ENCODE measurements around the gene FRMPD2.
"Not testable (repeated sequence)": the region's sequence is repeated elsewhere in the genome, so short reads cannot be mapped to it uniquely, and the experiment has no call there.

FRMPD2 gene

DNA sequence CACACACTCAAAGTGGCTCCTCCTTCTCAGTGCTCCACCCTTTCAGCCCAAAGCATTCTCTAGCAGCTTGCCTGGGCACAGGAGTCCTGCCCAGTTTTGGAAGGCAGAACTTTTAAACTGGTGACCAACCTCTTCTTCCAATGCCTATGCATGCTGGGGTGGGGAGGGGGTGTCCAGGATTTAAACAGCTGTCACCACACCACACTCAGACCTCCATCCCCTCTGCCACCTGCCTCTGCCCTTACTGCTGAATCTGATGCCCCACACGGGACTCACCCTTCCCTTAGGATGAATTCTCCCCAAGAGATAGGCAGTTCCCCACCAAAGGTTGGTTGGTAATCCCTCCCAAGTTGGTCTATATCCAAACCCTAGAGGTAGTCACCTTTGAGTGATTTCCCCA, 50.2 kb downstream of the FRMPD2 start:
- H3K4me3 ChIP-seq (ENCODE audit: low read depth, low read length), result no peak overlapping the region
- no peaks in the 10 kb centered on the region for H3K36me3 ChIP-seq (ENCODE audit: control insufficient read depth, insufficient read depth, low read length)
- H3K4me1 ChIP-seq (ENCODE audit: control insufficient read depth, insufficient read depth, low read length), result no peaks in the 10 kb centered on the region
- H3K27me3 ChIP-seq (ENCODE audit: control insufficient read depth, insufficient read depth, low read length), result no peaks in the 10 kb centered on the region
- H3K9ac ChIP-seq (ENCODE audit: low read depth, low read length), result no peak overlapping the region
- no peaks in the 10 kb centered on the region for H3K9me3 ChIP-seq (ENCODE audit: control insufficient read depth, insufficient read depth, low read length)

DNA sequence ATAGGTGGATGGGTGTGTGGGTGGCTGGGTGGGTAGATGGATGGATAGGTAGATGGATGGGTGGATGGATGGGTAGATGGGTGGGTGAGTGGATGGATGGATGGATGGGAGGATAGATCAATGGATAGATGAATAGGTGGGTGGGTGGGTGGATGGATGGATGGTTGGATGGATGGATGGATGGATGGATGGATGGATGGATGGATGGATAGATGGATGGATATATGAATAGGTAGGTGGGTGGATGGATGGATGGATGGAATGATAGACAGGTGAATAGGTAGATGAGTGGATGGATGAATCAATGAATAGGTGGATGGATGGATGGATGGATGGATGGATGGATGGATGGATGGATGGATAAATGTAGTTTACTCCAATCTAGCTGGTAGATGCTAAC, 52.7 kb downstream of the FRMPD2 start:
- no peak overlapping the region for H3K4me3 ChIP-seq (ENCODE audit: low read depth, low read length)
- H3K36me3 ChIP-seq (ENCODE audit: control insufficient read depth, insufficient read depth, low read length), result no peaks in the 10 kb centered on the region
- no peaks in the 10 kb centered on the region for H3K27me3 ChIP-seq (ENCODE audit: control insufficient read depth, insufficient read depth, low read length)
- H3K4me1 ChIP-seq (ENCODE audit: control insufficient read depth, insufficient read depth, low read length), result no peaks in the 10 kb centered on the region
- H3K9ac ChIP-seq (ENCODE audit: low read depth, low read length), result no peak overlapping the region
- H3K9me3 ChIP-seq (ENCODE audit: control insufficient read depth, insufficient read depth, low read length), result no peaks in the 10 kb centered on the region

DNA sequence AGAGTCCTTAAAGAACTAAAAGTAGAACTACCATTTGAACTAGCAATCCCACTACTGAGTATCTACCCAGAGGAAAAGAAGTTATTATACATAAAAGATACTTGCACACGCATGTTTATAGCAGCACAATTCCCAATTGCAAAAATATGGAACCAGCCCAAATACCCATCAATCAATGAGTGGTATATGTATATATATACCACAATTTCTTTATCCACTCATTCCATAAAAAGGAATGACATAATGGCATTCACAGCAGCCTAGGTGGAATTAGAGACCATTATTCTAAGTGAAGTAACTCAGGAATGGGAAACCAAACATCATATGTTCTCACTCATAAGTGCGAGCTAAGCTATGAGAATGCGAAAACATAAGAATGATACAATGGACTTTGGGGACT, 53.5 kb downstream of the FRMPD2 start:
- H3K27me3 ChIP-seq (ENCODE audit: control insufficient read depth, insufficient read depth, low read length); H3K36me3 ChIP-seq (ENCODE audit: control insufficient read depth, insufficient read depth, low read length); H3K9ac ChIP-seq (ENCODE audit: low read depth, low read length); H3K9me3 ChIP-seq (ENCODE audit: control insufficient read depth, insufficient read depth, low read length); H3K4me3 ChIP-seq (ENCODE audit: low read depth, low read length); H3K4me1 ChIP-seq (ENCODE audit: control insufficient read depth, insufficient read depth, low read length): not testable (repeated sequence)

- Histone ChIP-seq H3K4me1 (ENCODE audit: control insufficient read depth, insufficient read depth, low read length) (no peaks in the 10 kb centered on the region), H3K9me3 (ENCODE audit: control insufficient read depth, insufficient read depth, low read length) (no peaks in the 10 kb centered on the region), H3K4me3 (ENCODE audit: low read depth, low read length) (no peak overlapping the region), H3K27me3 (ENCODE audit: control insufficient read depth, insufficient read depth, low read length) (no peaks in the 10 kb centered on the region), H3K36me3 (ENCODE audit: control insufficient read depth, insufficient read depth, low read length) (no peaks in the 10 kb centered on the region), H3K9ac (ENCODE audit: low read depth, low read length) (no peak overlapping the region)
Observed at GRCh38 chr10:48219194-48219593, 55.3 kb downstream of the FRMPD2 start.

DNA sequence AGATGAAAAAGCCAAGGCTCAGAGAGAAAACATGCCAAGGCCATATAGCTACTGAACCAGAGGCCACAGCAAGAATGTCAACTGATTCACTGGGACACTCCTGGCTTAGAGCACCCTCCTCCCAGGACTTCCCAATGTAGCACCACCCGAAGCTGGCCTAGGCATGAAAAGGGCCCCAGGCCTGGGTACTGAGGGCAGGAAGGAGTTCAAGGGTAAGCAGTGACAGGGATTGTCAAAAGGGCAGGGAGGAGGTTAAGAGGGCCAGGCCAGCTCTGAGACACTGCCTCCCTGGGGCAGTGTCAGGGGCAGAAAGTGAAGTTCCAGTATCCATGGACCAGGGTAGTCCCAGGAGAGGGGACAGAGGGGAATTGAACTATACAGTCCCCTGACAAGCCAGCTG, 57.8 kb downstream of the FRMPD2 start:
- Histone ChIP-seq H3K9ac (ENCODE audit: low read depth, low read length) (no peak overlapping the region), H3K9me3 (ENCODE audit: control insufficient read depth, insufficient read depth, low read length) (no peaks in the 10 kb centered on the region), H3K27me3 (ENCODE audit: control insufficient read depth, insufficient read depth, low read length) (no peaks in the 10 kb centered on the region), H3K4me1 (ENCODE audit: control insufficient read depth, insufficient read depth, low read length) (no peaks in the 10 kb centered on the region), H3K36me3 (ENCODE audit: control insufficient read depth, insufficient read depth, low read length) (no peaks in the 10 kb centered on the region), H3K4me3 (ENCODE audit: low read depth, low read length) (no peak overlapping the region)

DNA sequence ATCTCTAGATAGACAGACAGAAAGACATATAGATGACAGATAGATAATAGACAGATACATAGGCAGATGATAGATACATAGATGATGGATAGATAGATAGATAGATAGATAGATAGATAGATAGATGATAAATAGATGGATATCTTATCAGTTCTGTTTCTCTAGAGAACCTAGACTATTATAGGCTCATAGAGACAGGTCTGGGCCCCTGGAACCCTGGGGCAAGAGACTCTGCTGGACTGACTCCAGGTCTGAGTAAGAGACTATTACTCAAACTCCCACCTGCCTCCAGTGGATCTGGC, 58.3 kb downstream of the FRMPD2 start:
- H3K4me3 ChIP-seq (ENCODE audit: low read depth, low read length), result no peak overlapping the region
- H3K27me3 ChIP-seq (ENCODE audit: control insufficient read depth, insufficient read depth, low read length), result no peaks in the 10 kb centered on the region
- no peak overlapping the region for H3K9ac ChIP-seq (ENCODE audit: low read depth, low read length)
- no peaks in the 10 kb centered on the region for H3K36me3 ChIP-seq (ENCODE audit: control insufficient read depth, insufficient read depth, low read length)
- no peaks in the 10 kb centered on the region for H3K9me3 ChIP-seq (ENCODE audit: control insufficient read depth, insufficient read depth, low read length)
- no peaks in the 10 kb centered on the region for H3K4me1 ChIP-seq (ENCODE audit: control insufficient read depth, insufficient read depth, low read length)

- Histone ChIP-seq H3K36me3 (ENCODE audit: control insufficient read depth, insufficient read depth, low read length) (no peaks in the 10 kb centered on the region), H3K4me1 (ENCODE audit: control insufficient read depth, insufficient read depth, low read length) (no peaks in the 10 kb centered on the region), H3K9ac (ENCODE audit: low read depth, low read length) (no peak overlapping the region), H3K4me3 (ENCODE audit: low read depth, low read length) (no peak overlapping the region), H3K9me3 (ENCODE audit: control insufficient read depth, insufficient read depth, low read length) (no peaks in the 10 kb centered on the region), H3K27me3 (ENCODE audit: control insufficient read depth, insufficient read depth, low read length) (no peaks in the 10 kb centered on the region)
Observed at GRCh38 chr10:48215486-48216203, 58.9 kb downstream of the FRMPD2 start.

DNA sequence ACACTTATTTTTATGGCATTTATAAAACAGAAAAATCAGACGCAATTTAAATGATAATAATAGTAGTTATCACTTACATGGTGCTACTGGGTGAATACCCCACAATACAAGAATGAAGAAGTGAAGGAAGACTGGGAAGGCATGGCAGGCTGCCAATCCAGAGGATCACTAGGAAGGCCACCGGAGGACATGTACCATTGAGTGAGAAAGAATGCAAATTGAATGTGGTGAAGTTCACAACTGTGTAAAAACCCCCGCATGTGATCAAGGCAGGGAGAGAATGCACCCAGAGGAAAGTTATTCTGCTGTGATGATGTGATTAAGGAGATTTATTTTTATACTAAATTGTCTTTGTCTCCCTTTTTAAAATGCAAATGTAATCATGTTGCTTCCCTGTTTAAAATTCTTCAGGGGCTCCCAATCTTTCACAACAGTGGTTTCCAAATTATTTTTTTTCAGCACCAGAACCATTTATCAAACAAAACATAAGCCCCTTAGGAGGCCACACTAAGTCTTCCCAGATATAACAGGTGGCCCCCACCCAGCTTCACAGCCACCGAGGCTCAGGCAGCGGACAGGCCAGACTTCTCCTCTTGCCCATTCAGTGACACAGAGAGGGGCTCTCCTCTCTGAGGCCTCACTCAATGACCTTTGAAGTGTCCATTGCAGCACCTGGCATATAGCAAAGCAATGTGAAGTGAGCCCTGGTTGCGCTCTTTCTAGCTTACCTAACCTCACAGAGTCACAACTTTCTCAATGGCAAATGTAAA, 59.6 kb downstream of the FRMPD2 start:
- Histone ChIP-seq H3K9ac (ENCODE audit: low read depth, low read length) (no peak overlapping the region), H3K4me1 (ENCODE audit: control insufficient read depth, insufficient read depth, low read length) (no peaks in the 10 kb centered on the region), H3K4me3 (ENCODE audit: low read depth, low read length) (no peak overlapping the region), H3K27me3 (ENCODE audit: control insufficient read depth, insufficient read depth, low read length) (no peaks in the 10 kb centered on the region), H3K9me3 (ENCODE audit: control insufficient read depth, insufficient read depth, low read length) (no peaks in the 10 kb centered on the region), H3K36me3 (ENCODE audit: control insufficient read depth, insufficient read depth, low read length) (no peaks in the 10 kb centered on the region)

- H3K27me3 ChIP-seq (ENCODE audit: control insufficient read depth, insufficient read depth, low read length), result no peaks in the 10 kb centered on the region
- no peaks in the 10 kb centered on the region for H3K4me1 ChIP-seq (ENCODE audit: control insufficient read depth, insufficient read depth, low read length)
- no peaks in the 10 kb centered on the region for H3K36me3 ChIP-seq (ENCODE audit: control insufficient read depth, insufficient read depth, low read length)
- H3K9me3 ChIP-seq (ENCODE audit: control insufficient read depth, insufficient read depth, low read length), result no peaks in the 10 kb centered on the region
- no peak overlapping the region for H3K4me3 ChIP-seq (ENCODE audit: low read depth, low read length)
- H3K9ac ChIP-seq (ENCODE audit: low read depth, low read length), result no peak overlapping the region
Observed at GRCh38 chr10:48213047-48213446, 61.4 kb downstream of the FRMPD2 start.

DNA sequence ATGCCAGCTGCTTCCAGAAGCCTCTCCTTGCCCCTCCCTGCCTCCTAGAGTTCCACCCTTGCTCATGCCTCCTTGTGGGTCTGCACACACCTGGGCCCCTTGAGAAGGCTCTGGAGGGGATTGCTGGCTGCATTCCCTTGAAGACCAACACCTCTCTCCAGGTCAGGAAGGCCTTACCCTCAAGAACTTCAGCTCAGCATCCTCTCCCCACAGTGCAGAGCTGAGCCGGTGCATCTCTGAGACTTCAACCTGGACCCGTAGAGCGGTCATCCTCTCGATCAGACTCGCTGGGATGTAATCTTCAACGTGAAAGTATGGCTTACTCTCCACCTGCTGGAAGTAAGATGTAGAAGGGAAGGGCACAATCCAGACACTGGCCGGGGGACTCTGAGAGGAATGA, 62.7 kb downstream of the FRMPD2 start:
- Histone ChIP-seq H3K4me1 (ENCODE audit: control insufficient read depth, insufficient read depth, low read length) (no peaks in the 10 kb centered on the region), H3K36me3 (ENCODE audit: control insufficient read depth, insufficient read depth, low read length) (no peaks in the 10 kb centered on the region), H3K27me3 (ENCODE audit: control insufficient read depth, insufficient read depth, low read length) (no peaks in the 10 kb centered on the region), H3K9ac (ENCODE audit: low read depth, low read length) (no peak overlapping the region), H3K4me3 (ENCODE audit: low read depth, low read length) (no peak overlapping the region), H3K9me3 (ENCODE audit: control insufficient read depth, insufficient read depth, low read length) (no peaks in the 10 kb centered on the region)

GRCh38 chr10:48210966-48211365, 63.5 kb downstream of the FRMPD2 start:
- Histone ChIP-seq H3K27me3 (ENCODE audit: control insufficient read depth, insufficient read depth, low read length) (no peaks in the 10 kb centered on the region), H3K4me1 (ENCODE audit: control insufficient read depth, insufficient read depth, low read length) (no peaks in the 10 kb centered on the region), H3K9ac (ENCODE audit: low read depth, low read length) (no peak overlapping the region), H3K9me3 (ENCODE audit: control insufficient read depth, insufficient read depth, low read length) (no peaks in the 10 kb centered on the region), H3K36me3 (ENCODE audit: control insufficient read depth, insufficient read depth, low read length) (no peaks in the 10 kb centered on the region), H3K4me3 (ENCODE audit: low read depth, low read length) (no peak overlapping the region)

GRCh38 chr10:48210391-48210790, 64.1 kb downstream of the FRMPD2 start:
- H3K4me3 ChIP-seq (ENCODE audit: low read depth, low read length), result no peak overlapping the region
- H3K27me3 ChIP-seq (ENCODE audit: control insufficient read depth, insufficient read depth, low read length), result no peaks in the 10 kb centered on the region
- H3K9ac ChIP-seq (ENCODE audit: low read depth, low read length), result no peak overlapping the region
- no peaks in the 10 kb centered on the region for H3K4me1 ChIP-seq (ENCODE audit: control insufficient read depth, insufficient read depth, low read length)
- no peaks in the 10 kb centered on the region for H3K9me3 ChIP-seq (ENCODE audit: control insufficient read depth, insufficient read depth, low read length)
- no peaks in the 10 kb centered on the region for H3K36me3 ChIP-seq (ENCODE audit: control insufficient read depth, insufficient read depth, low read length)
